HG03039 (cell line): Measurements from ENCODE around the gene DMXL2.
"Not testable (repeated sequence)": the region's sequence is repeated elsewhere in the genome, so short reads cannot be mapped to it uniquely, and the experiment has no call there.

Experiments used
- ATAC-seq: cut with Tn5 transposase; IDR thresholded peaks from one replicate; pipeline ENCODE4 v1.9.1; 2021; ENCODE audit warnings: mild to moderate bottlenecking, moderate library complexity; ENCODE audit not compliant: unreplicated experiment

DMXL2 gene

GRCh38 chr15:51494411-51495314 lies 127.9 kb downstream of the DMXL2 start:
- no peak for ATAC-seq

- ATAC-seq: no peak
Measured at GRCh38 chr15:51493892-51494291, 128.7 kb downstream of the DMXL2 start.

- no peak for ATAC-seq
Measured at GRCh38 chr15:51492528-51492927, 130.0 kb downstream of the DMXL2 start.

GRCh38 chr15:51491941-51492340 lies 130.6 kb downstream of the DMXL2 start:
- no peak for ATAC-seq

- no peak for ATAC-seq
Measured at GRCh38 chr15:51484781-51485180, 137.8 kb downstream of the DMXL2 start.

GRCh38 chr15:51483985-51484384 lies 138.6 kb downstream of the DMXL2 start:
- no peak for ATAC-seq

- no peak for ATAC-seq
Measured at GRCh38 chr15:51483520-51483919, 139.1 kb downstream of the DMXL2 start.

GRCh38 chr15:51475736-51476135 lies 146.8 kb downstream of the DMXL2 start:
- ATAC-seq: no peak

- no peak for ATAC-seq
Measured at GRCh38 chr15:51470512-51470911, 152.1 kb downstream of the DMXL2 start.

- ATAC-seq: no peak
Measured at GRCh38 chr15:51460796-51461195, 161.8 kb downstream of the DMXL2 start.

- no peak for ATAC-seq
Measured at GRCh38 chr15:51450001-51450400, 172.6 kb downstream of the DMXL2 start.

- no peak for ATAC-seq
Measured at GRCh38 chr15:51448622-51449399, 173.8 kb downstream of the DMXL2 start.

- ATAC-seq: no peak
Measured at GRCh38 chr15:51447855-51448621, 174.5 kb downstream of the DMXL2 start.

- ATAC-seq: not testable (repeated sequence)
Measured at GRCh38 chr15:51446029-51446744, 176.4 kb downstream of the DMXL2 start.

GRCh38 chr15:51444807-51445206 lies 177.8 kb downstream of the DMXL2 start:
- ATAC-seq: no peak

GRCh38 chr15:51444112-51444511 lies 178.5 kb downstream of the DMXL2 start:
- no peak for ATAC-seq

- no peak for ATAC-seq
Measured at GRCh38 chr15:51443282-51443914, 179.2 kb downstream of the DMXL2 start.

- ATAC-seq: no peak
Measured at GRCh38 chr15:51438526-51438925, 184.0 kb downstream of the DMXL2 start.

- no peak for ATAC-seq
Measured at GRCh38 chr15:51425517-51426040, 197.0 kb downstream of the DMXL2 start.

GRCh38 chr15:51424780-51425179 lies 197.8 kb downstream of the DMXL2 start:
- no peak for ATAC-seq
